HG02623 (cell line): ENCODE data around the gene CLEC18C.
"Not testable (repeated sequence)": the region's sequence is repeated elsewhere in the genome, so short reads cannot be mapped to it uniquely, and the experiment has no call there.

ENCODE experiments used
- ATAC-seq: cut with Tn5 transposase; IDR thresholded peaks from one replicate; pipeline ENCODE4 v1.9.1; 2021; ENCODE audit warnings: moderate library complexity; ENCODE audit not compliant: unreplicated experiment

CLEC18C gene

GRCh38 chr16:70173212-70173837 is at the start of gene CLEC18C:
Gene CLEC18C (plus strand): TSS chr16:70173787. CDS start chr16:70174279, 492 bp downstream.
- not testable (repeated sequence) for ATAC-seq

GRCh38 chr16:70123822-70124221 is 49.8 kb upstream of the CLEC18C start:
- not testable (repeated sequence) for ATAC-seq

GRCh38 chr16:70126226-70126625 is 47.4 kb upstream of the CLEC18C start:
- not testable (repeated sequence) for ATAC-seq

- ATAC-seq: not testable (repeated sequence)
Observed at GRCh38 chr16:70127706-70128105, 45.9 kb upstream of the CLEC18C start.

GRCh38 chr16:70128844-70129243 is 44.7 kb upstream of the CLEC18C start:
- ATAC-seq: not testable (repeated sequence)

GRCh38 chr16:70135796-70136195 is 37.8 kb upstream of the CLEC18C start:
- ATAC-seq: not testable (repeated sequence)

DNA sequence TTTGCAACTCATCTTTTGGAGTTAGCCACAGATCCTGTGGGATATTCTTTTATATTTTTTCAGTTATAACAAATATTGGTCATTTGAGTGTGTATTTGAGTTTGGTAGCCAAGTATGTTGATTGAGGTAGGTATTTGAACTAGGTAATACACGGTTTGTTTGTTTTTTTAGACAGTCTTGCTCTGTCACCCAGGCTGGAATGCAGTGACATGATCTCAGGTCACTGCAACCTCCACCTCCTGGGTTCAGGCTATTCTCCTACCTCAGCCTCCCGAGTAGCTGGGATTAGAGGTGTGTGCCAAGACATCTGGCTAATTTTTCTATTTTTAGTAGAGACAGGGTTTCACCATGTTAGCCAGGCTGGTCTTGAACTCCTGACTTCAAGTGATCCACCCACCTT is 37.0 kb upstream of the CLEC18C start:
- not testable (repeated sequence) for ATAC-seq

DNA sequence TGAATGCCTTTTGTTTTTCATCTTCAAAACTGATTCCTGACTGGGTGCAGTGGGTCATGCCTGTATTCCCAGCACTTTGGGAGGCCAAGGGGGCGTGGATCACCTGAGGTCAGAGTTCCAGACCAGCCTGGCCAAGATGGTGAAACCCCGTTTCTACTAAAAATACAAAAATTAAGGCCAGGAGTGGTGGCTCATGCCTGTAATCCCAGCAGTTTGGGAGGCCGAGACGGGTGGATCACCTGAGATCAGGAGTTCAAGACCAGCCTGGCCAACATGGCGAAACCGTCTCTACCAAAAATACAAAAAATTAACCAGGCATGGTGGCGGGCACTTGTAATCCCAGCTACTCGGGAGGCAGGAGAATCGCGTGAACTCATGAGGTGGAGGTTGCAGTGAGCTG is 30.8 kb upstream of the CLEC18C start:
- ATAC-seq: not testable (repeated sequence)

- not testable (repeated sequence) for ATAC-seq
Observed at GRCh38 chr16:70143231-70143895, 30.2 kb upstream of the CLEC18C start.

DNA sequence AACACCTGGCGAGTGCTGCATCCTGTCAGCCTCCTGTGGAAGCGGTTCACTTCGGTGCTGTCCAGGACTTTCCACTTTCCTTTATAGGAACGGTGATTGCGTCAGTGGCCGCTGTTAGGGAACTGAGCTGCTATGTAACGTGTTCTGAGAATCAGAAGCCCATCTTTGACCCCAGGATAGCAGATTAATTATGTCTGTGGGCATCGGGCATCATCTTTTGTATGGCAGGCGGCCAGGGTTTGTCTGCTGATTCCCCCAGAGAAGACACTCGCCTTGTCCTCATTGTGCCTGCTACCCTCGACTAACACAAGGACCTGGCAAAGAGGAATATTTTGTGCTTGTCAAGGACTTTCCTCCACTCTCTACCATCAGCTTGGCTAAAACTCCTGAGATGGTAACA is 25.7 kb upstream of the CLEC18C start:
- not testable (repeated sequence) for ATAC-seq

GRCh38 chr16:70148453-70148852 is 25.1 kb upstream of the CLEC18C start:
- not testable (repeated sequence) for ATAC-seq

DNA sequence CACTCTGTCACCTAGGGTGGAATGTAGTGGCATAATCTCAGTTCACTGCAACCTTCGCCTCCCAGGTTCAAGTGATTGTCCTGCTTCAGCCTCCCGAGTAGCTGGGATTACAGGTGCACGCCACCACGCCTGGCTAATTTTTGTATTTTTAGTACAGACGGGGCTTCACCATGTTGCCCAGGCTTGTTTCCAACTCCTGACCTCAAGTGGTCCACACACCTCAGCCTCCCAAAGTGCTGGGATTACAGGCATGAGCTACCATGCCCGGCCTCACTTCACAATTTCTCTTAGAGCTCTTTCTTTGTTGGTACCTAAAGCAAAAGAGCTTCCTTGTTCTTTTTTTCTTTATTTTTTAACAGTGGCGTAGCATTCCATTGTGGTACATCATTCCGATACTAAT is 24.3 kb upstream of the CLEC18C start:
- ATAC-seq: not testable (repeated sequence)

GRCh38 chr16:70151391-70151790 is 22.2 kb upstream of the CLEC18C start:
- ATAC-seq: no peak

DNA sequence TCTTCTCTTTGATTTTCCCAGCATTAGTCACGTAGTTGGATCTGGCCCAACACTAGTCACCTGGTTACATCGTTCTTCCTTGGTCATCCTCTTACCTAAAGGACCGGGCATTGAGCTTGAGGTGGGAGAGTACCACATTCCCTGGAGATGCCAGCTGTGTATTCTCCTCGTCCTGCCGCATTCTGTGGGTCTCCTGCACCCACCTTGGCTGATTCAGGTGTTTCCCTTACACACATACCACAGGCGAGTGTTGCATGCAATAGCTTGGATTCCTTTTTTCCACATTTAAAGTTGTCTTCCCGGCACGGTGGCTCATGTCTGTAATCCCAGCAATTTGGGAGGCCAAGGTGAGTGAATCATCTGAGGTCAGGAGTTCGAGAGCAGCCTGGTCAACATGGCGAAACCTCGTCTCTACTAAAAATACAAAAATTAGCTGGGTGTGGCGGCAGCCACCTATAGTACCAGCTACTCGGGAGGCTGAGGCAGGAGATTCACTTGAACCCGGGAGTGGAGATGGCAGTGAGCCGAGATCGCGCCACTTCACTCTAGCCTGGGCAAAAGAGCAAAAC is 21.6 kb upstream of the CLEC18C start:
- ATAC-seq: no peak

DNA sequence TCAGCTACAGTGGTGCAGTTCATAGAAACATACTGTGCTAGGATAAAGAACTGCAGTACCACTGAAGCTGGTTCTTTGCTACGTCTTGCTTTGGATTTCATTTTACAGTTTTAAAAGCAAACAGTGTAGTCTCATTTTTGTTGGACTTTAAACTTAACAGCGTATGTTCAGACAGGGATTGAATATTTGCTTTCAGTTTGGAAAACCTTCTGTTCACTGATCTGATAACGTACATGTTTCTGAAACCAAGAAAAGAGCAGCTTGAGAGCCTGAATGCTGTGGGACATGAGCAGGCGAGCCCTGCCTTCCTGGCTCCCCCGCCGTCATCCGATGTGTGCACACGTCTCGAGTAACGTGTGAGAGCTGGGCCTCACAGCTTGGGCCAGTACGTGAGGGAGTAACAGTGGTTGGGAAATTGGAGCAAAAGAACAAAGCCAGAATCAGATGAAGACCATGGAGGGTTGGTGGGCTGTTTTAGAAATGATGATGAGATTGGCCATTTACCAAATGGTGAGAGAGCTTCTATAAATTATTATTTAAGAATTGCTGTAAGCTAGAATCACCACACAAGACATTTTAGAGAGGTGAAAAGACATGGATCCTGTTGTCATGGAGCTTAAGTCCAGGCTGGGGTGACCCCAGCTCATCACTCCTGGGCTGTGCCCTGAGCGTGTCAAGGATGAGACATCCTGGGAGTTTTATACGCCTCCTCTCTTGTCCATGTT is 20.8 kb upstream of the CLEC18C start:
- ATAC-seq: no peak

DNA sequence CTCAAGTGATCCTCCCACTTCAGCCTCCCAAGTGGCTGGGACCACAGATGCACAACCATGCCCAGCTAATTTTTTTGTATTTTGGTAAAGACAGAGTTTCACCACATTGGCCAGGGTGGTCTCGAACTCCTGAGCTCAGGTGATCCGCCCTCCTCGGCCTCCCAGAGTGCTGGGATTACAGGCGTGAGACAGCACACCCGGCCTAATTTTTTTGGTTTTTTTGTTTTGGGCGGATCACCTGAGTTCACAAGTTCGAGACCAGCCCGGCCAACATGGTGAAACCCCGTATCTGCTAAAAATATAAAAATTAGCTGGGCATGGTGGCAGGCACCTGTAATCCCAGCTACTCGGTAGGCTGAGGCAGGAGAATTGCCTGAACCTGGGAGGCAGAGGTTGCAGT is 18.9 kb upstream of the CLEC18C start:
- ATAC-seq: not testable (repeated sequence)

DNA sequence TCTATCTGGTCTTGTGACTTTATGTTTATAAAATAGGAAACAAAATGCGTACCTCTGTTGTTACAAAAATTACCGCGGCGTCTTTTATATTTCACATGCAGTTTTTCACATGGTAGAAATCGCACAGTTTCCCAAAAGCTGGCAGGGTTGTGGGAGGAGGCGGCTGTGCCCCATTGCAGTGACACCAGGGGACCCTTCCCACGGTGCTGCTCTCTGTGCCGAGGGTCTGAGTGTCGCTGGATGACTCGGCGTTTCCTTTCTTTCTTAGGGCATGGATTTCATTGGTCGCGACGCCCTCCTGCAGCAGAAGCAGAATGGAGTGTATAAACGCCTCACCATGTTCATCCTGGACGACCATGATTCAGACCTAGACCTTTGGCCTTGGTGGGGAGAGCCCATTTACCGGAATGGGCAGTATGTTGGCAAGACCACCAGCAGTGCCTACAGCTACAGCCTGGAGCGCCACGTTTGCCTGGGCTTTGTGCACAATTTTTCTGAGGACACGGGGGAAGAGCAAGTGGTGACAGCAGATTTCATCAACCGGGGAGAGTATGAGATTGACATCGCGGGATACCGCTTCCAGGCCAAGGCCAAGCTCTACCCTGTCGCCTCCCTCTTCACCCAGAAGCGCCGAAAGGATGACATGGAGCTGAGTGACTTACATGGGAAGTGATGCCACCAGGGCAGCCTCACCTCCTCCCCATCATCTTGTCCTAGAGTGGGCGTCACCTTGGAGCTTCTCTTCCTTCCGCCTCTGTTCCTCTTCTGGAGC is 17.2 kb upstream of the CLEC18C start:
- no peak for ATAC-seq

GRCh38 chr16:70157105-70157476 is 16.5 kb upstream of the CLEC18C start:
- ATAC-seq: no peak

DNA sequence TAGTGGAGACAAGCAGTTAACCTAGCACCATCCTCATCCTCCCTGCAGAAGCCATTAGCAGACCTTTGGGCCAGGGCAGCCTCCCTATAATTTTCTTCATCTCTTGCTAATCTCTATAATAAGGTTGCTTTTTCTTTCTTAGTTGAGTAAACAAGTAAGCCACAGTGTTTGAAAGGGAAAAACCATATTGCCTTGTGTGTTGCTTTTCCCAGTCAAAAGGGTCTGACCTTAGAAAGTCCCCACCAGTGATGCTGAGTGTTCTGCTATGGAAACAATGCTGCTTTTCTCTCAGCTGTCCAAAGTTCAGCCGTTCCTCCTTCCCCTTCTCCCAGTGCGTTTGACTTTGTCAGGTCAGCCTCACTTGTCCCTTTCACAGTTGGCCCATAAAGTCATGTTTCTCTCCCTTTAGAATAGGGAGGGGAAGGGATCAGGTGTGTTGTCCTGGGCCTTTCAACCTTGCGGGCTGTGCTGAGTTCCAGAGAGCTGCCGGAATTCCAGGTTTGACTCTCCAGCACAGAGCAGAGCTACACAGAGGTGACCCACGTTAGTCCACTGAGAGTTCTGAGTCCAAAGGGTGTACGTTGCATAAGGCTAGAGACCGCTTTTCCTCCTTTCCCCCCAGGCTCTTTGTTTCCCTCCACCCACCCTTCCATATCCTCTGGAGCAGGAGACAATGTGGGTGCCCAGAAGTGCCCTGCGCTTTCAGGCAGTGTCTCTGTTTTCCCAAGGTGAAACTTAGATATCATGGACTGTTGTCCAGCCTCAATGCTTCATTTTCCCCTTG is 15.9 kb upstream of the CLEC18C start:
- ATAC-seq: no peak
